H1 (cell line): Measurements from ENCODE around the gene MVD.

Experiments used
- HDAC6 ChIP-seq: IDR thresholded peaks from one replicate; pipeline ENCODE4 v1.7.1; 2012; ENCODE audit warnings: low read depth, mild to moderate bottlenecking, inconsistent platforms, low read length, moderate library complexity
- MAFK ChIP-seq: IDR thresholded peaks from 2 replicates; pipeline ENCODE4 v1.6.1; 2012; ENCODE audit warnings: low read depth, mild to moderate bottlenecking, improper control_type of control experiment, low read length
- PHF8 ChIP-seq: fragments of 200-600 bp; sonication (generic); conservative IDR thresholded peaks from 2 replicates; pipeline ENCODE4 v1.7.1; 2012; ENCODE audit warnings: low read depth, mild to moderate bottlenecking, inconsistent platforms, low read length, moderate library complexity
- POLR2A ChIP-seq, 2 experiments: IDR thresholded peaks; 1 replicate in 1 of 2; 2 replicates in 1 of 2; pipeline ENCODE4 v1.6.1; 2011; ENCODE audit warnings: low read depth in 2 of 2, low read length in 2 of 2, mild to moderate bottlenecking in 2 of 2; ENCODE audit errors: control extremely low read depth in 1 of 2
- RNF2 ChIP-seq: fragments of 200-900, 300-1000 bp; sonication (generic); IDR thresholded peaks from 2 replicates; pipeline ENCODE4 v1.7.1; 2016; ENCODE audit warnings: borderline replicate concordance, low read depth, mild to moderate bottlenecking, antibody characterized with exemption, low read length; ENCODE audit not compliant: poor library complexity, severe bottlenecking; ENCODE audit errors: missing control alignments
- SP1 ChIP-seq: IDR thresholded peaks from 2 replicates; pipeline ENCODE4 v1.6.1; 2011; ENCODE audit warnings: low read depth, low read length
- TAF1 ChIP-seq: IDR thresholded peaks from 2 replicates; pipeline ENCODE4 v1.6.1; 2011; ENCODE audit warnings: mild to moderate bottlenecking, low read depth, low read length
- TCF12 ChIP-seq: IDR thresholded peaks from 2 replicates; pipeline ENCODE4 v1.6.1; 2011; ENCODE audit warnings: low read depth, mild to moderate bottlenecking, low read length
- TEAD4 ChIP-seq: IDR thresholded peaks from 2 replicates; pipeline ENCODE4 v1.6.1; 2012; ENCODE audit warnings: low read depth, low read length, inconsistent platforms, mixed read lengths
- TF ChIP-seq, protein P1 (sequence below), 3 experiments: IDR thresholded peaks; 1 replicate in 2 of 3; 2 replicates in 1 of 3; pipeline versions ENCODE4 v1.5.1 to v1.6.1; 2011; ENCODE audit warnings: low read length in 3 of 3, mild to moderate bottlenecking in 3 of 3, inconsistent platforms in 2 of 3, low read depth in 1 of 3, moderate library complexity in 1 of 3; ENCODE audit not compliant: insufficient read depth in 1 of 3; ENCODE audit errors: control extremely low read depth in 1 of 3

DNA sequence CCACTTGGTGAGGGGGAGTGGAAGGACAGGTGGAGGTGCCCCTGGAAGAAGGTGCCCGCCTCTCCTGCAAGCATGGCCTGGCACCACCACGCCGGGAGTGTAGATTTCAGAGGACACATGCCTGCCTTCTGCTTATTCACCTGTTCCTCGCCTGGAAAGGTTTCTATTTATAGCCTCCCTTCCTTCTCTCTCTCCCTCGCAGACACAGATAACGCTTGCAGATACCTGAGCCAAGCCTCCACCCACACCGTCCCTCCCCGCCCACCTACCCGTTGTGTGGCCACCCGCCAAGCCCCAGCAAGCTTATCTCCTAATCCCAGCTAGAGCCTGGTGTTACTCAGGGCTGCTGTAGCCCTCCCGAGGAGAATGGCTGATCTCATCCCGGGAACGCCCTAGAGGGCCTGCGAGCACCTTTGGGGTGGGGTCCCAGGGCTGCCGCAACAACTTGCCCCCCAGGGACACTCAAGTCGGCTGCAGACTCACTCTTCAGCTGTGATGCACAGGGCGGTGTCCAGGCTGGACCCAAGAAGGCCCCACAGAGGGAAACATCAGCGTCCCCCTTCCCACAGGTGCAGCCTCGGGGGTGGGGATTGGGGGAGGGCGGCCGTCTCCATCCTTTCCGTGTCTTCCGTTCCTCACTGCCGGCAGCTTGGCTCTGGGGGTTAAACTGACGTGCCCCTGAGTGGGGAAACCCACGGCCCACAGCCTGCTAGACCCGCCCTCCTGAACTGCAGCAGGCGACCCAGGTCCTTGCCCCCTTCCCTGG lies 25.3 kb upstream of the MVD start:
- TF ChIP-seq, protein P1, sequence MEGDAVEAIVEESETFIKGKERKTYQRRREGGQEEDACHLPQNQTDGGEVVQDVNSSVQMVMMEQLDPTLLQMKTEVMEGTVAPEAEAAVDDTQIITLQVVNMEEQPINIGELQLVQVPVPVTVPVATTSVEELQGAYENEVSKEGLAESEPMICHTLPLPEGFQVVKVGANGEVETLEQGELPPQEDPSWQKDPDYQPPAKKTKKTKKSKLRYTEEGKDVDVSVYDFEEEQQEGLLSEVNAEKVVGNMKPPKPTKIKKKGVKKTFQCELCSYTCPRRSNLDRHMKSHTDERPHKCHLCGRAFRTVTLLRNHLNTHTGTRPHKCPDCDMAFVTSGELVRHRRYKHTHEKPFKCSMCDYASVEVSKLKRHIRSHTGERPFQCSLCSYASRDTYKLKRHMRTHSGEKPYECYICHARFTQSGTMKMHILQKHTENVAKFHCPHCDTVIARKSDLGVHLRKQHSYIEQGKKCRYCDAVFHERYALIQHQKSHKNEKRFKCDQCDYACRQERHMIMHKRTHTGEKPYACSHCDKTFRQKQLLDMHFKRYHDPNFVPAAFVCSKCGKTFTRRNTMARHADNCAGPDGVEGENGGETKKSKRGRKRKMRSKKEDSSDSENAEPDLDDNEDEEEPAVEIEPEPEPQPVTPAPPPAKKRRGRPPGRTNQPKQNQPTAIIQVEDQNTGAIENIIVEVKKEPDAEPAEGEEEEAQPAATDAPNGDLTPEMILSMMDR (IDR thresholded peaks at IDR 0.05; ENCODE audit: control extremely low read depth in 1 of 3, insufficient read depth in 1 of 3, low read depth in 1 of 3, low read length in 3 of 3), result no peak
- TF ChIP-seq TCF12 (no peak), SP1 (no peak), TAF1 (no peak), RNF2 (no peak), POLR2A (IDR thresholded peaks at IDR 0.05; ENCODE audit: control extremely low read depth in 1 of 2, low read depth in 2 of 2, low read length in 2 of 2) (no peak), HDAC6 (no peak), MAFK (no peak), PHF8 (no peak), TEAD4 (no peak)
